HG02571 (cell line): ENCODE data around the gene WASF2.
"Not testable (repeated sequence)": the region's sequence is repeated elsewhere in the genome, so short reads cannot be mapped to it uniquely, and the experiment has no call there.

Experiments used
- ATAC-seq: cut with Tn5 transposase; IDR thresholded peaks from one replicate; pipeline ENCODE4 v1.9.1; 2021; ENCODE audit warnings: mild to moderate bottlenecking, moderate library complexity; ENCODE audit not compliant: unreplicated experiment

Gene WASF2

DNA sequence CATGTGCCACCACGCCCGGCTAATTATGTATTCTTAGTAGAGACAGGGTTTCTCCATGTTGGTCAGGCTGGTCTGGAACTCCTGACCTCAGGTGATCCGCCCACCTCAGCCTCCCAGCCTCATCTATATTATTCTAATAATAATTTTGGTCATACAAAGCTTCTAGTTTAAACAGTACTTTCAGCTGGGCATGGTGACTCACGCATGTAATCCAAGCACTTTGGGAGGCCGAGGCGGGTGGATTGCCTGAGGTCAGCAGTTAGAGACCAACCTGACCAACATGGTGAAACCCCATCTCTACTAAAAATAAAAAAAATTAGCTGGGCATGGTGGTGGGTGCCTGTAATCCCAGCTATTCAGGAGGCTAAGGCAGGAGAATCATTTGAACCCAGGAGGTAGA lies 26.1 kb downstream of the WASF2 start:
- not testable (repeated sequence) for ATAC-seq

GRCh38 chr1:27458521-27458920 lies 31.4 kb downstream of the WASF2 start:
- not testable (repeated sequence) for ATAC-seq

DNA sequence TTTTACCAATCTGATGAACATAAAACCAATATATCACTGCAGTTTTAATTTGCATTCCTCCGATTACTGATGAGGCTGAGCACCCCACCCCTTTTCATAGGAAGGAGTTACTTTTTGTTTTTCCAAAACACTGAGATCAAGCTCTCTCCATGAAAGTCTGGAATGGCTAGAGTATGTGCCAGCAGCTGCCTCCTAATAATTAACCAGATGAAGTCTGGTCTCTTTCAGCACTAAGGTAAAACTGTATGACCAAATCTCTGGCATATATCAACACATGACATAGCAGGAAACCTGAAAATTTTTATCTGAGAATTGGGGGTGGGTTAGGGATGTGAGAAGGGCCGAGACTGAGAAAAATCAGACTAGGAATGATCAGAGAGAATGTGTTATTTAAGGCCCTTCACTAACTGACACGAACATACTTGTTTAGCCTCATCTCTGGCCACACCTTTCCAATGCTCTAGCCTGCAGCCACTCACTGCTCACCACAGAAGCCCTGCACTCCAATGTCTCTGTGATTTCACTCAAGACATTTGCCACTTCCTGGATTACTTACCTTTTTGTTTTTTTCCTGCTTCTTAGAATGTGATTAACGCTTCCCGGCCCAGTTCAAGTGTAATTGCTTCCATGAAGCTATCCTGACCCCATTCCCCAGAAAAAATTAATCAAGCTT lies 34.7 kb downstream of the WASF2 start:
- no peak for ATAC-seq

GRCh38 chr1:27454610-27455009 lies 35.4 kb downstream of the WASF2 start:
- ATAC-seq = no peak

GRCh38 chr1:27451343-27451742 lies 38.6 kb downstream of the WASF2 start:
- no peak for ATAC-seq

- no peak for ATAC-seq
Measured at GRCh38 chr1:27448982-27449381, 41.0 kb downstream of the WASF2 start.

DNA sequence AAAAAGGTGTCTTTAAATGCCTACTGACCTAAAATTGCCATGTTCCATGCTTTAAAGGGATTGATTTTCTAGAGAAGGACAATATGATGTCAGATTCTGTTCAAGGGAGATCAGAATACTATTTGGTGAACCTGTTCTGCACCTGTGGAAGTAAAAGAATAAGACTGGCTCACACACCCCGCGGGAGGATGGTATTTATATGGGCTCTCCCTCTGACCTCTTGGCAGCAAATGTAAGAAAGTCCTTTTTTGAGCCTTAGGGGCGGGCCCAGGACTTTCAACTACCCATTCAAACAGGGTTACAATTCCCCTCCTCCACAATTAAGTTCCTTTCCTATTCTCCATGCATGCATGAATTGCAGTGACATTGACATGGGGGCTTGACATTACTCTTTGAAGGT lies 42.1 kb downstream of the WASF2 start:
- ATAC-seq = no peak

GRCh38 chr1:27447399-27447798 lies 42.6 kb downstream of the WASF2 start:
- ATAC-seq = no peak

- ATAC-seq = no peak
Measured at GRCh38 chr1:27446496-27447020, 43.4 kb downstream of the WASF2 start.

DNA sequence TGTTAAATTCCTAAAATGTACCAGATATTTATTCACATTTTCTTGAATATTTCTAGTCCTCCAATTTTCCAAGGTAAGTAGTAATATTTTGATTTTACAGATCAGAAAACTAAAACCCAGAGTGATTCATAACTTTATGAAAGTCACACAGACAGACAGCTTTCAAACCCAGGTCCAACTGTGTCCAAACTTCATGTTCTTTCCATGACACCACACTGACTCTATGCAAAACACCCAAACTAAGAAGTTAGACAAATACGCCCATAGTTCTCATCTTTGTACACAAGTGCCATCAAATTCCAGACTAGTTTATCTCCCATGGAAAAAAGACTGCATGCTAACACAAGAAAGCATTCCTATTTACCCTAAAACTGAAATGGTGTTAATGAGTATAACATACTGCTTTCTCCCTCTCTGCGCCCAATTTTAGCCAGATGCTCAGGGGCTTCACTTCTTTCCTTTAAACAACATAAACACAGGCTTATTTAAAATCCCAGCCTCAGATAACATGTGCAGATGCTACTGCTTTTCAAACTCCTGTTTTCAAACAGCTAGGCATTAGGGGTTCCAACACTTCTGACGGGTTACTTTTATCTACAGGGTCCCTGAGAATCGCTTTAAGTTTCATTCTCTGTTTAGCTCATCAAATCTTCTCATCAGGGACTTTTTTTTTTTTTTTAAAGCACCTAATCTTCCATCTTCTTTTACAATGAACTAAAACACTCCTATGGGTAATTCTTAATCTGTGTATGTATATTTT lies 44.6 kb downstream of the WASF2 start:
- no peak for ATAC-seq

- no peak for ATAC-seq
Measured at GRCh38 chr1:27444632-27445031, 45.3 kb downstream of the WASF2 start.

GRCh38 chr1:27439150-27439549 lies 50.8 kb downstream of the WASF2 start:
- no peak for ATAC-seq

GRCh38 chr1:27438621-27439061 lies 51.3 kb downstream of the WASF2 start:
- no peak for ATAC-seq

- ATAC-seq = no peak
Measured at GRCh38 chr1:27436204-27437159, 53.5 kb downstream of the WASF2 start.

GRCh38 chr1:27435566-27436203 lies 54.3 kb downstream of the WASF2 start:
- no peak for ATAC-seq

- no peak for ATAC-seq
Measured at GRCh38 chr1:27433706-27434105, 56.3 kb downstream of the WASF2 start.

GRCh38 chr1:27432725-27433124 lies 57.2 kb downstream of the WASF2 start:
- not testable (repeated sequence) for ATAC-seq

GRCh38 chr1:27431601-27431940 lies 58.4 kb downstream of the WASF2 start:
- no peak for ATAC-seq

GRCh38 chr1:27430903-27431600 lies 58.9 kb downstream of the WASF2 start:
- no peak for ATAC-seq

DNA sequence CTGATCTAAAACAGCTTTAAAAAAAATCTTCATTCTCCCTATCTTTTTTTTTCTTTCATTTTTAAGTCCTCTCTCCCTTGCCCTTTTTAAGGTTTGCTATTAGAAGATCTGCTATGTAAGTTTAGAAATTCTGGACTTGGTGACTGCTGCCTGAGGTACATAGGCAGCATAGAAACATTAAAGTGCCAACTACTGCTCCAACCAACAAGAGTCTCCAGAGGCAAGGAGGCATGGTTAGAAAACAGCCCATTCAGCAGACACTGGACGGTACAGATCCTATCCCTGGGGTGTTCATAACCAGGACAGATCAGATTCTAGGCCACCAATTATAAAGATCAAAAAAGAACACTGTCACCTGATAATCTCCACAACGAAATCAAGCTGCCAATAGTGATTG lies 60.9 kb downstream of the WASF2 start:
- ATAC-seq = no peak
